ENCODE data around the gene DNAJA3.
"Not testable (repeated sequence)": the region's sequence is repeated elsewhere in the genome, so short reads cannot be mapped to it uniquely, and the experiment has no call there.

The DNAJA3 gene

DNA sequence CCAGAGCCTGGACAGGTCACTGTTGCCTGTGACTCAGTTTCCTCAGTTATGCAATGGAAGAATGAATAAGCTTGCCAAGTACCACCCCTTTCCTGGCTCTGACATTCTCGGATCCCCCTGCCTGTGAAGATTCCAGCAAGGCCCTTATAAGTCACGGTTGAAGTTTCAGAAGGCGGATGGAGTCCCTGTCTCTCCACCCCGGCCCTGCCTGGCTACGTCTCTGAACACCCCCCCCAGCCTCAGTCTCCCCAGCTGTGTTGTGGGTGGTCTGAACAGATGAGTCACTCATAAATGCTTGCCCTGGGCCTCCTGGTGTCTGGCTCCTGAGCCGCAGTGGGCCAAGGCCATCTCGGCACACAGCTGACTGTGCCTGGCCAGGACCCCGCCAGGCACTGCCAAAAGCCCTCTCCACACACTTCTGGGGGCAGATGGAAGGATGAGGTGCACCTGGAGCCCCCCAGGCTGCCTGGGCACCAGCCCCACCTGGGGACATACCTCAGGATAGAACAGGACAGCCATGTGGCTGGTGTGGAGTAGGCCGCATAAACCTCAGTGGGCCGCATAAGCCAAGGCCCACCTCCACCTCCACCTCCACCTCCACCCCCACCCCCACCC is 38.6 kb upstream of the DNAJA3 start:
- DNase-seq (ENCODE audit: insufficient read length, low spot score) (no peak), FAIRE-seq (no peak)

DNA sequence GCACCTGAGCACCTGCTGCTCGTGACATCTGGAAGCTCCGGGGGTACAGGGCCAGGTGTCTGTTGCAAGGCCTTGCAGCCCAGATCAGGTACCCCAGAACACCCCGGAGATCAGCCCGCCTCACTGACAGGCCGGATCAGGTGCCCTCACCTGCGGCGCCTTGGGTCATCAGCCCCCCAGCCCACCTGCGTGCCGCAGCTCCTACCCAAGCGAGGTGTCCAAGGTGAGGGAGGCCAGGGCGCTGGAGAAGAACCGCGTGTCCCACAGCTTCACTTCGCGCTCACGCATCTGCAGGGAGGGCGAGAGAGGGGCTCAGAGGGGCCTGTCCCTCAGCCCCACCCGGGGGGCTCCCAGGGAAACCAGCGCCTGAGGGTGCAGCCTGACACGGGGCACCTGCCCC is 37.9 kb upstream of the DNAJA3 start:
- FAIRE-seq (no peak), DNase-seq (ENCODE audit: insufficient read length, low spot score) (no peak)

DNA sequence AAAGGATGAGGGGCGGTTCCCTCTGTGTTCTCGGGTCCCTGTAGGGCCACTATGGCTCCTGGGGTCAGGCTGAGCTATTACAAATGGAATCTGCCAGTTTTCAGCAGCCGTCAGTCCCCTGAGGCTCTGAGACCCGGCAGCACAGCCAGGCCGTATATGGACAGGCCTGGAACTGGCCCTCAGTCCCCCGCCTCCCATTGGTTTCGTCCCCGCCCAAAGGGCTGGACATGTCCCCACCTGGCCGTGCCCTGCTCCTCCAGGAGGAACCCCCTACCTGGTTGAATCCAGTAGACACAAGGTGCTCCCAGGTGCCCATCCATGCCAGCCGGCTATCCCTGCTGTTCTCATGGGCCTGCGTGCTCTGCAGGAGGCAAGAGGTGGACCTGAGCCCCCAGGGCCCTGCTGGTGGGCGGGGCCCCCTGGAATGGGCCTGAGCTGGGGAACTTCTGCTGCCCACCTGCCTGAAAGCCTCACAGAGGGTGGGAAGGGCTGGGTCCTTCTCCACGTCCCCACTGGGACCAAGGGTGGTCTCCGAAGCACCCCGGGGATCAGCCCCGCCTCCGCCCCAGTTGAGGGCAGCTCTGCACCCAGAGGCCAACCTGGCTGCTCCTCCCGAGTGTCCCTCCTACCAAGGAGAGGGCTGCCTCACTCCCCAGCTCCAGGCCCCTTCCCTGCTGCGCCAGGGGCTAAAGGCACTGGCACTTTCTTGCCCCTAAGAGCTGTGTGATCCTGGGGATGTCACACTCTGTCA is 37.2 kb upstream of the DNAJA3 start:
- no peak for FAIRE-seq
- DNase-seq (ENCODE audit: insufficient read length, low spot score), result no peak

DNA sequence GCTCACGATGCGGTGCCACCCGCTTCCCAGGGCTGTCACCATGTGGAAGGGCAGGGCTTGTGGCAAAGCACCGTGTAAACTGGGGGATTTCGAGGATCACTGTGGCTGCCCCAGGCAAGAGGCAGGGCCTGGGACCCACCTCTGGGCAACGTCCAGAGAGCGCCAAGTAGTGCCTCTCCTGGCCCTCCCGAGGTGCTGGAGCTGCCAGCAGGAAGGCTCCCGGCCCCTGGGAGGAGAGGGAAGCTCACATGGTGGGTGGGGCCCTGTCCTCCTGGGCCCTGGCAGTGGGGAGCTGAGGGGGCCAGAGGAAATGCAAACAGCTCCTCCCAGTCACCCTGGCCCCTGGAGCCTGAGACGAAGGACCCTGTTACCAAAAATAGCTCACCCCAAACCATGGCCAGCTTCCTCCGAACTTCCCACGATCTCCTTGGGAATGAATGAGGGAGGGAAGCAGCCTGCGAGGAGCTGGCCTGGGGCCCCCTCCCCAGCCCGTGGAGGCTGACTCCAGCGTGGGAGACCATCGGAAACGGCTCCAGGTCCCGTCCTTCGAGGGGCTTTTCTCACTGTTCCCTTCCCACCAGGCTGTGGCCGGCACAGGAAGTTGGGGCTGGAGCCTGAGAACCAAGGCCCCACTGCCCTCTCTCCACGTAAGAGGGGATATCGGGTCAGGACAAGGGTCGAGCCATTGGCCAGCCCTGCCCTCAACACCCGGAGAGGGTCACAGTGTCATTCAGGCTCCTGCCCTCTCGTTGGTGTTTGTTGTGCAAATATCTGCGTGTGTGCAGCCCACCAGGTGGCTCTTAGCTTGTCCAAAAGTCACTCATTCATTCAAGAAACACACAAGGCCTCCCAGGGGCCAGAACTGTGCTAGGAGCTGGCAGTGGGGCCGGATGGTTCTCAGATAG is 36.4 kb upstream of the DNAJA3 start:
- FAIRE-seq (no peak), DNase-seq (ENCODE audit: insufficient read length, low spot score) (no peak)

DNA sequence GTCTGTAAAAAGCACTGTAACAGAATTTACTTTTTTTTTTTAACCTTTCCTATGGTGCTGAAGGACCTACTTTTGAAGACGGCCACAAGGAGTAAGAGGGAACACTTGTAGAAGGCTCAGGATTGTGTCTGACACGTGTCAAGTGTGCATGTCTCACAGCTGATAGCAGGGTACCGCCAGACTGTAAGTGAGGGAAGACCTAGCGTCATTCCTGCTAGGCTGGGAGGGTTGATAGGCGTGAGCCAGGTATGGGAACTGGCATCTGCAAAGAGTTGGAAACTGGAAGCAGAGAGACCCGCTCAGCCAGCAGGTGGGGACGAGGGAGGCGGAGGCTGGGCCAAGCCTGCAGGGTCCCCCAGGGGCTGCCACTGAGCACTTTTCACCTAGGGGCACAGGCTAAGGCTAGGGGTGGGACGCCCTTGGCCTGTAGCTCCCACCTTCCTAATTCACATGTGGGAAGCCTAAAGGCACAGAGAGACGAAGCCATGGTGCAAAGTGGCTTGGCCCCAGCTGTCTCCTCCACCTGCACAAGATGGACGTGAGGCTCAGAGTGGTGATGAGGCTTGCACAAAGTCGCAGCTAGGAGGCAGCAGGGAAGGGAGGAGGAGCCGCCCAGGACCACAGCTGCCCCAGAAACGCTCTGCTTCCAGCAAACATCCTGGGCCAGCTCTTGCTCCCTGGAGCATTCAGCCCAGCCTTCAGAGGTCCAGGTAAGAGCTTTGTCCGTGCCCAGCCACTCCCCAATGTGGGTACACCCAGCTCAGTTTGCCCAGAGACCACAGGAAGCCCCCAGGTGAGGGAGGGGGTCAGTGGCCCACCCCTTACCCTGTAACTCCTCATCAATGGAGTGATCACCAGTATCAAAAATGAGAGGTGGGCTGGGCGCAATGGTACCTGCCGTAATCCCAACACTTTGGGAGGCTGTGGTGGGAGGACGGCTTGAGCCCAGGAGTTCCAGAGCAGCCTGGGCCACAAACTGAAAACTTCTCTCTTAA is 35.1 kb upstream of the DNAJA3 start:
- FAIRE-seq (no peak), DNase-seq (ENCODE audit: insufficient read length, low spot score) (no peak)

DNA sequence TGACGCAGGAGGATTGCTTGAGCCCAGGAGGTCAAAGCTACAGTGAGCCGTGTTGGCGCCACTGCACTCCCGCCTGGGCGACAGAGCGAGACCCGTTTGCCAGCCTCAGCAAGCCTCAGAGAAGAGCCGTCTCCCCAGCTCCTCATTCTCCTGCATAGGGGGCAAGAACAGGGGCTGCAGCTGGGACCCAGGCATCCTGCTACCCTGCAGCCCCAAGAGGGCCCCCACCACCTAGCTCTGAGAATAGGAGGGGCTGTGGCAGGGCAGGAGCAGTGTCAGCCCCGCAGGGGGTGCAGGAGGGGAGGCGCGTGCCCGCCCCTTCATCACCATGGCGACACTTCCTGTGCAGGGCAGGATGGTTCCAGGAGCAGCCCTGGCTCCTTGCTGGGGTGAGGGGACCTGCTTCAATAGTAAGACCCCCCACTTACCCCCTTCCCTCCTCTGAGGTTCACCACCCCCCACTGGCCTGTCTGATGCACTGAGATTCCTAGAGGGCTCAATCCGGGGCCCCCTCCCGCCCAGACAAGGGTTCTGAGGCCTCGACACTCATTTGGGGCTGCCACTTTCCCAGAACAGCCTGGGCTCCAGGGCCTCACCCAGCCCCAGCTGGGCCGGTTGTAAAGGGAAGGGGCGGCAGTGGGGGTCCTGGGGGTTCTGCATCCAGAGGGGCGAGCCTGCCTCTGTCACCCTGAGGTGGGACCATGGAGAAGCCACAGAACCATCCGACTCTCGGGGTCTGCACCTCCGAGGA is 33.9 kb upstream of the DNAJA3 start:
- FAIRE-seq, result no peak
- no peak for DNase-seq (ENCODE audit: insufficient read length, low spot score)

DNA sequence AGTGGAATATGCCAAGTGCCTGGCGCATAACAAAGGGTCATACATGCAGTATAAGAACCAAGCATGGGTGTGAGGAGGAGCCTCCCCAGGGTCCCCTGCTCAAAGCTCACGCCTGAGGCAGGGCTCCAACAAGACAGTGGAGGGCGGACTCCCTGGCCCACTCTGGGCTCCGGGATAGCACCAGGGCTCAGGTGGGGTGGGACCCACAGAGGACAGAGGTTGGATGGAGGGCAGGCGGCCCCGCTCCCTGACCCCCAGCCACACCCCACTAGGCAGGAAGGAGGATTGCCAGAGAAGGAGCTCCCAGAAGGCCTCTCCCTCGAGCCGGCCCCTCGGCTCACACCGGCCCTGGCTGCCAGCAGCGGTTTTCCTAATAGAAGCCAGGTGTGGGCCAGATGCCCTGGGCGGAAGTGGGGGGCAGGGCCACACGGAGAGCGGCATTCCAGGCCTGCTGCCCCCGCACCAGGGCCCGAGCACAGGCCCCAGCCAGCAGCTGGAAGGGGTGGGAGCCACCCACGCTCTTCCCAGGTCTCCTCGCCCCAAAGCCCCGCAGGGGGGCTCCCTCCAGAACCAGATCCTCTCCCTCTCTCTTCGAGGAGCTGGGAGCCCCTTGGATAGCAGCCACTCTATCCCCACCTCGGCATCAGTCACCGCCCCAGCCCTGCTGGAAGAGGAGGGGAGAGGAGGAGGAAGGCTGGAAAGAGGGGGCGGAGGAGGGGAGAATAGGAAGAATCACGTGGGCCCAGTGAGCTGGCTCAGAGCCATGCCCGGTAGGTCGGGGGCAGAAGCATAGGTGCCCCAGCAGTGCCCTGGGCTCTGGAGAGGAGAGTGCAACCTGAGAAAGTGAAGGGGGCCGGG is 33.1 kb upstream of the DNAJA3 start:
- no peak for FAIRE-seq
- DNase-seq (ENCODE audit: insufficient read length, low spot score), result no peak

DNA sequence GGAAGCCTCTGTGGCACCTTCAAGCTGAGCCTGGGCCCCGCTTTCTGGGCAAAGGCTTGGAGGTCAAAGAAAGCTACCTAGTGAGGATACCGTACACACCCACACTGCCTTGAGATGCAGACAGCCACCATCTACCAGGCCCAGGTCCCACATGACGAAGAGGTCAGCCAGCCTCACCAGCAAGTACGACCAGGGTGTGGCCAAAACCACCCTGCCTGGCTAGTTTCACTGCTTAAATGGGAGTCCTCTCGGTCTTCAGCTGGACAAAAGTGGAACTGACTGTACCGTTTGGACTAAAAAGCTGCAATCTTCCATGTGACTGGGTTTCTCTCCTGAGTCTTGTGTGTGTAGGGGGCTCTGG is 32.4 kb upstream of the DNAJA3 start:
- FAIRE-seq (no peak), DNase-seq (ENCODE audit: insufficient read length, low spot score) (no peak)

DNA sequence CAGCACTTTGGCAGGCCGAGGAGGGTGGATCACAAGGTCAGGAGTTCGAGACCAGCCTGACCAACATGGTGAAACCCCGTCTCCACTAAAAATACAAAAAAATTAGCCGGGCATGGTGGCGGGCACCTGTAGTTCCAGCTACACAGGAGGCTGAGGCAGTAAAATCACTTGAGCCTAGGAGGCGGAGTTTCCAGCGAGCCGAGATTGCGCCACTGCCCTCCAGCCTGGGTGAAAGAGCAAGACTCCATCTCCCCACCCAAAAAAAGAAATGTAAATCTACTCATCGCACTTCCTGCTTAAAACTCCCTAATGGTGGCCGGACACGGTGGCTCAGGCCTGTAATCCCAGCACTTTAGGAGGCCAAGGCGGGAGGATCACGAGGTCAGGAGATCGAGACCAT is 31.8 kb upstream of the DNAJA3 start:
- DNase-seq (ENCODE audit: insufficient read length, low spot score); FAIRE-seq: not testable (repeated sequence)

DNA sequence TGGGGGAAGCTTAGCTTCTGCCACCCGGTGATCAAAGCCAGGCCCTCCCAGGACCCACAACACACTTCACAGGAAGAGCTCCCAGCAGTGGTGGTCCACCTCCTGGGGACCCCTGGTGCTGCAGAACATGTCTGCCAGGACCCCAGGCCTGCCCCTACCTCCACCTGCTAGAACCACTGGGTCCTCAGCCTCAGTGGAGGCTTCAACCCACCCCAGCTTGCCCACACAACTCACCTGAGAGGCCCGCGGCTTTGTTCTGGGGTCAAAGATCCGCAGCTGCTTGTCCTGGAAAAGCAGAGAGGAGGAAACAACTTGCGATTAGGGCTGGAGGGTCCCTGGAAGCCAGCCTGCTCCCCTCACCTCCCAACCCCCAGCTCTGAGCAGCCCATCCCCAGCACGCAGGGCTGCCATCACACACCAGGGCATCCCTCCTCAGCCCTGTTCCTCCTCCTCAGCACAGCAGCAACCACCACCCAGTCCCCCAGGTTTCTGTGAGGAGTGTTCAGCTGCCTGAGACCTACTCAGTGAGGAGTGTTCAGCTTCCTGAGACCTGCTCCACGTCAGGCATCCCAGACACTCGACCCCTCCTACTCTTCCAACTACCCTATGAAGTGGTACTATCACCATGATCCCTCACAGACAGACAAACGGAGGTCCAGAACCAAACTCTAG is 30.5 kb upstream of the DNAJA3 start:
- FAIRE-seq (no peak), DNase-seq (ENCODE audit: insufficient read length, low spot score) (no peak)

DNA sequence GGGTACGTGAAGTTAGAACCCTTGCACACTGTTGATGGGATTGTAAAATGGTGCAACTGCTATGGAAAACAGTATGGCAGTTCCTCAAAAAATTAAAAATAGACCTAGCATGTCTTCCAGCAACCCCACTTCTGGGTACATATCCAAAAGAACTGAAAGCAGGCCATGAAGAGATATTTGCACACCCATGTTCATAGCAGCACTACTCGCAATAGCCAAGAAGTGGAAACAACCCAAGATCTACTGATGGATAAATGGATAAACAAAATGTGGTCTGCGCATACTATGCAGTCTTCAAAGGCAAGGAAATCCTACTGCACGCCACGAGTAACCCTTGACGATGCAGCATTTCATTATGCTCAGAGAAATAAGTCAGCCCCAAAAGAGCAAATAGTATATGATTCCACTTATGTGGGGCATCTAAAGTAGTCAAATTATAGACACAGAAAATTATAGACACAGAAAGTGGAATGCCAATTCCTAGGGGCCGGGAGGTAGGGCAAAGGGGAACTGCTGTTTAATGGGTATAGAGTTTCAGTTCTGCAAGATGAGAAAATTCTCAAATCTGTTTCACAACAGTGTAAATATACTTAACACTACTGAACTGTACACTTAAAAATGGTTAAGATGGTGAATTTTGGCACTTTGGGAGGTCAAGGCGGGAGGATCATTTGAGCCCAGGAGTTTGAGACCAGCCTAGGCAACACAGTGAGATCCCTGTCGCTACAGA is 26.5 kb upstream of the DNAJA3 start:
- DNase-seq (ENCODE audit: insufficient read length, low spot score) (no peak), FAIRE-seq (no peak)

DNA sequence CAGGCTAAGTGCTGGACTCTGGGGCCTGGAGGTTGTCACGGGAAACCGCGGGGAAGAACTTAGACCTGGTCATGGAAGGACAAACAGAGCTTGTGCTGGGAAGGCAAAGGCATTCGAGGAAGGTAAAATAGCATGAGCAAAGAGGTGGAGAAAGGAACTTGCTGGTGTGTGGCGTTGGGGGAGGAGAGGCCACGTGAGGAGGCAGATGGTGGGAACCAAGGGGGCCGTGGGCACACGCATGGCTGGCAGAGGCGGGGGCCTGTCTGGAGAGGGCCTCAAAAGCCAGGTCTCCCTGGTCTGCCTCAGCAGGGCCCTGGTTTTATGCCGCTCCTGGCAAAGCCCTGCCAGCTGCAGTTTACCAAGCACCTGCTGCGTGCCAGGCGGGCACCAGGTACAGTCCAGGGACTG is 24.6 kb upstream of the DNAJA3 start:
- FAIRE-seq, result no peak
- no peak for DNase-seq (ENCODE audit: insufficient read length, low spot score)

DNA sequence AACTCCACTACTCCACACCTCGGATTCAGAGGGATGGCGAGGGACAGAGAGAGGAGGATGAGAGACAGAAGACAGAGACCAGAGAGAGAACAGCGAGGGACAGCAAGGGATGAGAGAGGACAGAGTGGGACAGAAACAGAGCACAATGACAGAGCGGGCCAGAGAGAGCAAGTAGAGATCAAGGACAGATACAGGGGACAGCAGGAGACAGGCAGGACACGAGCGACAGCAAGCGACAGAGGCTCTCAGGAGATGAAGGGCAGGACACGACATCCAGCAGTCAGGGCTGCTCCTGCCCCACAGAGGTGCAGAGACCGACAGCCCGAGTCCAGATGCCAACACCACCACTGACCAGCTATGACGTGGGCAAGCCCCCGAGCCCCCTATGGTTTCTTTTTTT is 24.2 kb upstream of the DNAJA3 start:
- no peak for FAIRE-seq
- no peak for DNase-seq (ENCODE audit: insufficient read length, low spot score)

DNA sequence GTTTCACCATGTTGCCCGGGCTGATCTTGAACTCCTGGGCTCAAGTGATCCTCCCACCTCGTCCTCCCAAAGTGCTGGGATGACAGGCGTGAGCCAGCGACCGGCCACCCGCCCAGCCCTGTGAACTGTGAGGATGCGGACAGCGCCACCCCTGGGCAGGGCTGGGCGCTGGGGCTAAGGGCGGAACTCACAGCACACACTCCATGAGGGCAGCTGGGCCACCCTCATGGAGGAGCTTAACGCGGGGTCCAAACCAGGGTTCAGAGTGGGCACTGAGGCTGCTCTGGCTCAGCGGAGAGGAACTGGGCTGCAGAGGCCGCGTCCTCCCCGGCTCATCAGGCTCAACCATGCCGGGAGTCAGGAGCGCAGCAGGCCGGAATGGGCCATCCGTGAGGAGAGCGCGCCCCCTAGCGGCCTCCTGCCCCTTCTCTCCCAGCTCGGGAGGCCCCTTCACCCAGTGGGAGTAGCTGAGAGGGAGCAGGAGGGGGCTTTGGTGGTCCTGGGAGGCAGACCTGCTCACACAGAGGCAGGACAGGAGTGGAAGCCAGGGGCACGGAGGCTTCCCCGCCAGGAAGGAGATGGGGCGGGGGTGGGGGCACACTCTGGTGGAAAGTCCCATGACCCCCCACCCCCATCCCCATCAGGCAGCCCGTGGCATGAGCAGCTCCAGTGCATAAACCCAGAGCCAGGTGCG is 23.1 kb upstream of the DNAJA3 start:
- peak; percentile 4 for FAIRE-seq
- peak; percentile 95 for DNase-seq (ENCODE audit: insufficient read length, low spot score)

DNA sequence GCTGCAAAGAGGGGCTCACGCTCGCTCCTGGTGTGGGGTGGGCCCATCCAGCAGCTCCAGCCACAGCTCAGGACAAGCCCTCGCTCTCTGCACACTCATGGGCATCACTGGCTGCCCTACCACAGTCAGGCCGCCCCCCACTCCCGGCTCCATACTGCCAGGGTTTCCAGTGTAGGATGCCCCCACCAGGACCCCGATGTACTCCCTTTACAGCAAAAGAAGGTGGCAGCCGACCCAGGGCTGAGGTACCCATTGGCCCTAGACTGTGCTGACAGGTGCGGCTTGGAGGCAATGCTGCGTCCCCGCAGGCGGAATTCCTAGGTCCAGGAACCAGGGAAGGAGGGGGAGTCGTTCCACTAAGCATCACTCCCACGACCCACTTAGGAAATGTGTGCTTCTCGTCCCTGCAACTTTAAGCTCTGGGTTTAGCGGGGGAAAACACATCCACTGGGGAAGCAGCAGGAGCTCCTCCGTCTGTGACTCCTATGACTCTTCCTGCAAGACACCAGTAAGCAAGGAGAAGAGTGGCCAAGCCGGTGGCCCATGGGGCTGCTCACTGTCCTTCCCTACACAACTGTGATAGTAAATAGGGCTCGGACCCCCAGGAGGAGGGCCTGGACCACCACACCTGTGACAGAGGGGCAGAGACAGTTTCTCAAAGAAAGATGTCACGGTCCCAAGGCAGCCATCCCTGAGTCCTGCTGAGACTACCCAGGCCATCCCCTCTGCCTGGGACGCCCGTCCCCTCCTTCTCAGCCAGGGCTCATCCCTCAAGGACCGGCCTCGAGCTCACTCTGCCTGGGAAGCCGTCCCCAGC is 22.3 kb upstream of the DNAJA3 start:
- no peak for FAIRE-seq
- DNase-seq (ENCODE audit: insufficient read length, low spot score), result no peak

DNA sequence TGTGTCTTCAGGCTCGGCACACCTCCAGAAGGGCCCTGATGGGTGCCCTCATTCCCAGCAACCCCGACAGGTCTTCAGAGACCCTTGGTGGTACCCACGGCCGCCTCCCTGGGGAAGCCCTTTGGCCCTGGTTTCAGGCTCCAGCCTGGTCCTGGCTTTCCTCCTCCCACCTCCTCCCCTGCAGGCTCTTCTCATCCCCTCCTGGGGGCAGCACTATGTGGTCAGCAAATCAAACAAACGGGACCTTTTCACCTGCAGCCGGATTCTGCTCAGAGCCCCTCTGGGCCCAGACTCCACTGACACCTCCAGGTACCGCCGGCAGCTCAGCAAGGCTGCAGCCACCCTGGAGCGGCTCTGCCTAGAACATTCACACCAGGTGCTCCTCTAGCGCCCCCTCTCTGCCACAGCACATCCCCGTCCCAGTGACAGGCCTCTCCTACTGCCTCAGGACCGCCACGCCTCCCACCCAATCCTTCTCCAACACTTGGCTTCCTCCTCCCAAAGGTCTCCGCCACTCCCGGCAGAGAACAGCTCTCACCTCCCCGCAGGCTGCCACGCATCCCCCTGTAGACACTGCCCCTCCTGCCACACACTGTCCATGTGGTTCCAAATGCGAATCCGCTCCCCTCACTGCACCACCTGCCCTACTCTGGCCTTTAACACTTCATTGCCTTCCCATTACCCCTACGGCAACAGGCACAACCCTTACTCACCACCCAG is 21.3 kb upstream of the DNAJA3 start:
- DNase-seq (ENCODE audit: insufficient read length, low spot score) (no peak), FAIRE-seq (no peak)

Measured in GM19239 (cell line).